Activated CD4-positive, alpha-beta T cell treated with anti-CD3 and anti-CD28 coated beads, Interleukin-10, Interleukin-2, amounts not matched to agents 100 ng/mL and 50 ng/mL, durations not matched to agents 16 hours and 8 hours (primary cell): ENCODE measurements around the gene MYBBP1A.

Experiments
- DNase-seq: peaks from one replicate; pipeline ENCODE4 v3.0.0-alpha.2; 2020

Gene MYBBP1A

DNA sequence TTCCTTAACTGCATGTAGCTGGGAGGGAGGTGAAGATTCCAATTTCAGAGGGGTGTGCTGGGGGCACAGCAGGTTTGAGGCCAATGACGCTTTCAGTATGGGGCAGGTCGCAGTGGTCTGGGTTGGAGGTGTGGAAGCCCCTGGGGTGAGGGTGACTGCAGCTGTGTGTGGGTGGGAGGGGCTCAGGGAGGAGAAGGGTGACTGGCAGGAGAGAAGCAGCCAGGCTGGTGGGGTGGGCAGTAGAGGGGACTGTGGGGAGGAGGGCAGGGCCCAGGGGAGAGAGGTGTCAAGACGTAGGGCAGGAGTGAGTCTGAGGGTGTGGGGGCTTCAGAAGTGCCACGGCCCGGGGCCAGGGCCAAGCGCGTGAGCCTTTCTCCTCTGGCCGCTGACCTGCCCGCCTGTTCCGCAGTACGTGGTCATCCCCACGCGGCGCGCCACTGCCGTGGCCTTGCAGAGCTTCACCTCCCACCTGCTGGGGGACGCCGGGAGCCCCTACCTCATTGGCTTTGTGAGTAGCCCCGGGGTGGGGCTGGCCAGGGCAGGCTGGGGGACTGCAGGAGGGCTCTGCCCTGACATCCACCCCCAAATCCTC lies 19.4 kb downstream of the MYBBP1A start:
- DNase-seq = no peak

DNA sequence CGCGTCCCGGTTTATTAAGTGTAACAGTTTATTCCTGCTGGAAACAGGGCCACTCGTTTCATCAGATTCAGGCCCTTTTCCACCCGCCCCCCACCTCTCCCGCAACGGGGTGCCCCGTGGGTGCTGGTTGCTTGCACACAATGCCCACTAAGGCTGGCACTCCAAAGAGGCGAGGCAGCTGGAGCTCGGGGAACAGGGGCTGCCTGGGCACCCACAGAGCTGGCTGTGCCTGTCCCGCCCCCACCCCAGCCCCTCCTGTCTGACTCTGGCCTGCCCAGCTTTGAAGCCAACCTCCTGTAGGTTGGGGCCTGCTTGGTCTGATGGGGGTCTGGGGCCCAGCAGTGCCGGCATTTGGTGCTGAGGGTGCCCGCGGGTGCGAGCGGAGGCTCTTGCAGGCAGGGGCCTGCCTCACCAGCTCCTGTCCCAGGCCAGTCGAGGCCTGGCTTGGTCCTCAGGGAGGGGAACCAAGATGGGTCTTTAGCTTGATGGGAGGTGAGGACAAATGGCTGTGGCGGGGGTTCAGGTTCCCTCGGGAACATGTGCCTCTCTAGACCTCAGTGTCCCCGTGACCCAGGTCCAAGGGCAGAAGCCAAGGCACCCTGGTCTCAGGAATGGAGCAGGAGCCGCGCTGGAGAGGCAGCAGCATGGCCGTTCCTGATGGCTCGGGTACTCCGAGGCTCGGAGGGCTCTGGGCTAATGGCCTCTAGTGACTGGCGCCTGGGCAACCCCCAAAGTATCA lies 20.1 kb downstream of the MYBBP1A start:
- DNase-seq = no peak

DNA sequence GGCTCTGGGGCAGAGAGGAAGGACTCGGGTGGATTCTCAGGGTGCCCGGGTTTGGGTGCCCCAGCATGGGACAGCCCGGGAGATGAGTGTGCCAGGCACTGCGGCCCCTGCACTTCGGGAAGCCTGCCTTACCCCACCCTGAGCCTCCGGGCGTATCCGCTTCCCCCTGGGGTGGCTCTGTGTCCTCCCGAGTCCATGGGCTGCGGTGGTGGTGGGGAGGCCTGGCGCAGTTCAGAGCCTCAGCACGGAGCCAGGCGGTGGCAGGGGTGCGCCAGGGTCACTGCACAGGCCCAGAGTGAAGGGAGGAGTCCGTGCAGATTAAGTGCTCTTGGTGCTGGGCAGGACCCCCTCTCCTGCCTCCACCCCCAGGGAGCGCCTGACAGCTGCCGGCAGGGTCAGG lies 20.7 kb downstream of the MYBBP1A start:
- no peak for DNase-seq

DNA sequence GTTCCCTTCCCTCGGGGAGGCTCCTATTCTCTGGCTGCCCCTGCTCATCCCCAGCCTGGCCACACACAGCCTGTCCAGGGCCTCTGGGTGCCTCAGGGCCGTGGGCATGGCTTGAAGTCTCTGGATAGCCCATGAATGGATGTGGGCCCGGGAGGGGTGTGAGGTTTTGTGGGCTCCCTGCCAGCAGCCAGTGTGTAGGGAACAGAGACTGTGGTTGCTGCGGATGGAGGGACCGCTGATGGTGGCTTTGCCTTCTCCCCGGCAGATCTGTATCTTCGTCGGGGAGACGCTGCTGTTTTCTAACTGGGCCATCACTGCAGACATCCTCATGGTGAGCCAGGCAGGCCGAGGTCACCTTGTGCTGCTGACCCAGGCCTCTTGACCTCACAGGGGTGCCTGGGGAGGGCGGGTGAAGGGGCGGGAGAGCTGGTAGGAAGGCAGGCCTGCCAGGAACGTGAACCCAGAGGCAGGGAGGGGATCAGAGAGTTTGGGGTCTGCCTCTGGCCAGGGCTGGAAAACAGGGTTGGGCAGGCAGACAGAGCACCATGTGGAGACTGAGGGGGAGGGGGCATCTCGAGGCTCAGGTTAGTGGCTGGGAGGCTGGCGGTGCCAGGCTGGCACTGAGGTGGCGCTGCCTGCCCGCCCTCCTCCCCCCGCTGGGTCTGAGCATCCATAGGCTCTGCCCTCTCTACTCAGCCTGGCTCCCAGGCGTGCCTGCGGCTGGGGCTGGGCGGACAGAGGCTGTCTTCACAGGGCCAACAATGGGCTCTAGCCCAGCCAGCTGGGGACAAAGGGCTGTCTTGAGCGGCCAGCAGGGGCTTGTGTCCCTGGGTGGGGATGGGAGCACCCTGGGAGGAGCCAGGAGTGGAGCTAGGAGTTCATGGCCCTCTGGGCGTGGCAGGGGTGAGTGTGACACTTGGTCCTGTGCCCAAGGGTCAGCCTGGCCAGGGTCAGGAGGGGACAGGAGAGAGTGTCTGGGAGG lies 21.4 kb downstream of the MYBBP1A start:
- DNase-seq = peak; percentile 26

DNA sequence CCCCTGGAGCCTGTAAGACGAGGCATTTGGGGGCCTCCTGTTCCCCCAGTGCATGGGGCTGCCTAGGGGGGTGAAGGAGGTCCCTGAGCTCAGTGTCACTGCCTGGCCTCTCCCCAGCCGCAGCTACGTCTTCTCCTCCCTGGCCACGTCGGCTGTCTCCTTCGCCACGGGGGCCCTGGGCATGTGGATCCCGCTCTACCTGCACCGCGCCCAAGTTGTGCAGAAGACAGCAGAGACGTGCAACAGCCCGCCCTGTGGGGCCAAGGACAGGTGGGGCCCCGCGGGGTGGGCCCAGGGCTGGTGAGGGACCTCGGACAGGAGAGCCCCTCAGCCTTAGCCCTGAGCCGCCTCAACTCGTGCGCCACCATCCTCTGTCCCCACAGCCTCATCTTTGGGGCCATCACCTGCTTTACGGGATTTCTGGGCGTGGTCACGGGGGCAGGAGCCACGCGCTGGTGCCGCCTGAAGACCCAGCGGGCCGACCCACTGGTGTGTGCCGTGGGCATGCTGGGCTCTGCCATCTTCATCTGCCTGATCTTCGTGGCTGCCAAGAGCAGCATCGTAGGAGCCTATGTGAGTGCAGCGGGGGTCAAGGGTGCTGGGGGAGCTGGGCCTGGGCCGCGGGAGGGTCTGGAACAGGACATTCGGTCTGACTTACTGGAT lies 22.2 kb downstream of the MYBBP1A start:
- no peak for DNase-seq

DNA sequence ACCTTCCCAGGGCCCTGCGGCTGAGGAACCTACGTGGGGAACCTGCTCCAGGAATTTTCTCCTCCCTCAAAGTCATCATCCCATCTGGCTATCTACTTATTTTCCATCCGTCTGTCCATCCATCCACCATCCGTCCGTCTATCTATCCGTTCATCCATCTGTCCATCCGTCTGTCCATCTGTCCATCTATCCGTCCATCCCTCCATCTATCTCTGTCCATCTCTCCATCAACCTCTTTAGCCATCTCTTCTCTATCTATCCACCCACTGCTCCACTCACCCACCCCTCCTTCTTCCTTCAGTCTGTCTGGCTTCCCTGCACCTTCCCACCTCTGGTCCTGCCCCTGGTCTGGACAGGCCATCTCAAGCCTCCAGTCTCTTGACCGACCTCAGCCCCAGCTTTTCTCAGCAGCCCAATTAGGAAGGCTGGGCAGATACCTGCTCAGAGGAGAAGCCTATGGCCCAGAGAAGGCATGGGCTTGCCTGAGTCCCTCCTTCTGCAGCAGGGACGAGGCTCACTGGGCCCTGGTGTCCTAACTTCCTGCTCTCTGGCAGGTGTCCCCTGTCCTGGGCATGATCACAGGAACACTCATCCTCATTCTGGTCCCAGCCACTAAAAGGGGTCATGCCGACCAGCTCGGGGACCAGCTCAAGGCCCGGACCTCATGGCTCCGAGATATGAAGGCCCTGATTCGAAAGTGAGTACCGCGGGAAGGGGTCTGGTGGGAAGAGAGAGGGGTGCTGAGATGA lies 23.0 kb downstream of the MYBBP1A start:
- DNase-seq = no peak

DNA sequence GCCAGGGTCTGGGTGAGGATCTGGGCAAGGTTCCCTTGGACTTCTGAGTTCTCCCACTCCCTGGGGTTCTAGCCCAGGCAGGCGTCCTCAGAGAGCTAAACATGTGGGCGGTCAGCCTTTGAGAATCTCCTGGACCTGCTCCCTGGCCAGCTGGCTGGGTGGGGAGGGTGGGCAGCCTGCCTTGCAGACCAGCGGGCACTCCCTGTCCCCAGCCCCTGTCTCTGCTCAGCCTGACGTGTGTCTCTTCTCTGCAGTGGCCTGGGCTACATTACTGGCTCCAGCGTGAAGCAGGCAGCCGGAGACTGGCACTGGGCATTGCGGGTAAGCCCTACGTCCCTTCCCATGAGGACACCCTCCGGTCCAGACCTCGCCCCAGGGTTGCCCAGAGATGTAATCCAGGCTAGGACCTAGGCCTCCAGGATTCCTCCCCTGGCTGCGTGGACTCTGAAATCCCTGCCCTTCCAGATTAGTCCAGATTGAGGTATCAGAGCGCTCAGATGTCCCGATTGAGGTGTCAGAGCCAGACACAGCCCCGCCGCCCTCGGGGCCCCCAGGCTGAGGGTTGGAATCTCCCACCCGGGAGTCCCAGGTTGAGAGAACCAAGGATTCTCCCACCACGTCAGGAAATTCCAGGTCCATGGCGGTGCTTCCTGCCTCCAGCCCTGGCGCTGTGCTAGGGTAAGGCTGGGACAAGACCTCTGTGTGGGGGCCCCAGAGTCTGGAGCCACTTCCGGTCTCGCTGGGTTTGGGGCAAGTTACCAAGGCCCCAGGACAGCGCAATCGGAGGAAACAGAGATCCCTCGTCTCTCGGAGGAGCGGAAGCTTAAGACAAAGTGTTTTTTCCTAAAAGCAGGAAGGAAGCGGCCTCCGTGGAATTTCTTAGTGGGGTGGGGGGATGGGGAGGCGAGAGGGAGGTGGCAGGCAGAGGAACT lies 24.1 kb downstream of the MYBBP1A start:
- no peak for DNase-seq

DNA sequence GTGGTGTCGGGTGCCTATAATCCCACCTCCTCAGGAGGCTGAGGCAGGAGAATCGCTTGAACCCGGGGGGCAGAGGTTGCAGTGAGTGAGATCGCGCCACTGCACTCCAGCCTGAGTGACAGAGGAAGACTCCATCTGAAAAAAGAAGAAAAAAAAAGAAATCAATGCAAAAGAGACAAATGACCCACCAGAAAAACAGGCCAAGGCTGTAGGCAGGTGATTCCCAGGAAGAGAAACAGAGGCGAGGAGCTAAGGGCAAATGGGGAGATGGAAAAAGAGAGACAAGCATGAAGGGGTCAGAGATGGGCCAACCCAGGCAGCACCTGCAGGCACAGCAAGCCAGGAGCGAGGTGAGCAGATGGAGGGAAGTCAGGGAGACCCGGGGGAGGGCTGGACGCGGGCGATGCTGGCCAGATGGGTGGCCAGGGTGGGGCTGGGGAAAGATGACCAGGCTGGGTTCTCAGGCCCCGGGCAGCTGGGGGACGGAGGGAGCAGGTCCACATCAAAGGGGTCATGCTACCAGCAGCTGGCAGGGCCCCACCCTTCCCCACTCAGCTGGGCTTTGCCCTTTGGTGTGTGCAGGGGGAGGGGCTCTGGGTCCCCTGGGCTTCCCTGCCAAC lies 25.5 kb downstream of the MYBBP1A start:
- DNase-seq = no peak

DNA sequence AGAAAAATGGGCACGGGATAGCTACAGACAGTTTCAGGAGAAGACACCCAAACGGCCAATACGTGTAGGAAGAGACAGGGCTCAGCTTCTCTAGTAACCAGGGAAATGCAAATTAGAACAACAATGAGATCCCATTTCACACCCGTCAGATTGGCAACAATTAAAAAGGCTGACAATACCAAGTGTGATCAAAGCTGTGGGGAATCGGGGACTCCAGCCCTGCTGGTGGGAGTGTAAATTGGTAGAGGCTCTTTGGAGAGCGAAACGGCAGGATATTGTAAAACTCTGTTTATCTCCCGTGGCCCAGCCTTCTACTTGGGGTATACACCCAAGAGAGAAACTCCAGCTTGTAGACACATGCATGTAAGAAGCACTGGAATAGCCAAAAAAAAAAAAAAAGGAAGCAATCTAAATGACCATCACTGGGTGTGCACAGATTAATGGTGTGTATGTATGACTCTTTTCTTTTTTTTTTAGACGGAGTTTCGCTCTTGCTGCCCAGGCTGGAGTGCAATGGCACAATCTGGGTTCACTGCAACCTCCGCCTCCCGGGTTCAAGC lies 27.5 kb downstream of the MYBBP1A start:
- no peak for DNase-seq

DNA sequence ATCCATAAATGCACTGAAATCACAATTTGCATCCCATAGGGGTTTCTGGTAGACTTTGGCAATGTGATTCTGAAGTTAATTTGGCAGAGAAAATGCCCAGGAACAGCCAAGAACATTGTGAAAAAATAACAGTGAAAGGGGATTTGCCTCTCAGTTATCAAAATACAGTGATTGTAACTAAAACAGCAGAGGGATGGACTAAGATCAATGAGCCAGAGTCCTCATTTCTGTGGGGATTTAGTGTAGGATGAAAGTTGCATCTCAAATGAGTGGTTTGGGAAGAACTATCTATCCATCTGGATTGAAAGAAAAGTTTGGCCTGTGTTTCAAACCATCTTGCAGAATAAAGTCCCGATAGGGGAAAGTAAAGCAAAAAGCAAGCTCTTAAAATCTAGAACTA lies 28.1 kb downstream of the MYBBP1A start:
- no peak for DNase-seq

DNA sequence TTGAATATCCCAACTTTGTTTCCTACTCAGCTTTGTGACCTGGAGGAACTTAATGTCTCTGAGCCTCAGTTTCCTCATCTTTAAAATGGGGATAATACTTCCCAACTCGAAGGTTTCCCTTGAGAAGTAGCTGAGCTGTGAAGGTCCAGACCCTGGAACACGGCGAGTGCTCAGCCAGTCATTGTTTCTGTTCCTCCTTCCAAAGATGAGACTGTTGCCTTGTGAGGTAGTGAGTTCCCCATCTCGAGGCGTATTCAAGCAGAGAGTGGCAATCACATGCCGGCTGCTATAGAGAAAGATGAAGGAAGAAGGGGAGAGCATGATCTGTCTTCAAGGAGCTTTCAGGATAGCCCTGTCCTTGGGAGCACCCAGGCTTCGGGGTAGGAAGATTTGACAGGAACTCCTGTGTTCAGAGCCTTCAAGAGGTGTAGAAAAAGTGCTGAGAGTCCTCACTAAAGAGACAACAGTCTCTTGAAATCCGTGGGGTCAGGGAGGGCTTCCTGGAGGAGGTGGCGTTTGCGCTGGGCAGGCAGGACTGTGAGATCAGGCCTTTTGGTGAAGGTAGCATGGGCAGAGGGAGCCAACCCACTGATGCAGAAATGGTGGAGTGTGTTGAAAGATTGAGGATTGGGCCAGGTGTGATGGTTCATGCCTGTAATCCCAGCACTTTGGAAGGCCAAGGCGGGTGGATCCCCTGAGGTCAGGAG lies 29.3 kb downstream of the MYBBP1A start:
- DNase-seq = no peak

DNA sequence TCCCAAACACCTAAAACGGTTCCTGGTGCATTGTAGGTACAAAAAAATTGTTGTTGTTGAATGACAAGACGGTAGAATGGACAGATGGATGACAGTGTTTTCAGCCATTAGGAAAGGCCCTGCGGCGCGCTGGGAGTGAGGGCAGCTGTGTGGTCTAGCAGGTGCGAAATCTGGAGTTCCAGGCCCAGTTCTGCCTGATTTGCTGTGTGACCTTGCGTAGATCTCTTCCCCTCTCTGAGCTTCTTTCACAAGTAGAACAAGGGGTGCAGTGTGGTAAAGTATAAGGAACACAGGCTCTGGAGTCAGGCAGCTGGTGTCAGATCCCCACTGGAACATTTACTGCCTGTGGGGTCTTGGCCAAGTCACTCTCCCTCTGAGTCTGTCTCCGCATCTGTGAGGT lies 31.2 kb downstream of the MYBBP1A start:
- DNase-seq = no peak

DNA sequence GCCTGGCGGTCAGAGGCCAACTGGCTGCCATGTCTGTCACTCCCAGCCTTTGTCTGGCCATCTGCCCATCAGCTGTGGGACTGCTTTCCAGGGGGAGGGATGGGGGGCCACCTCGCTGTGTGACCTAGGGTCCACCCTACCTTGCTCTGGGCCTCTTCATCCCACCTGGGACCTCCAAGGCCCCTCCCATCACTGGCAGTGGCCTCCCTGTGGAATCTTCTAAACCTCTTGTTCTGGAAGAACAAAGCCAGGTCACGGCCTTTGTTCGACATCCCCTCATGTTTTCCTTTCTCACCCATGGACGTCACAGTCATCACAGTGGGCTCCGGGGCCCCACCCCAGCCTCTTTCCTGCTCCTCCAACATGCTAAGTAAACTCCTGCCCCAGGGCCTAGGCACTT lies 32.5 kb downstream of the MYBBP1A start:
- no peak for DNase-seq

DNA sequence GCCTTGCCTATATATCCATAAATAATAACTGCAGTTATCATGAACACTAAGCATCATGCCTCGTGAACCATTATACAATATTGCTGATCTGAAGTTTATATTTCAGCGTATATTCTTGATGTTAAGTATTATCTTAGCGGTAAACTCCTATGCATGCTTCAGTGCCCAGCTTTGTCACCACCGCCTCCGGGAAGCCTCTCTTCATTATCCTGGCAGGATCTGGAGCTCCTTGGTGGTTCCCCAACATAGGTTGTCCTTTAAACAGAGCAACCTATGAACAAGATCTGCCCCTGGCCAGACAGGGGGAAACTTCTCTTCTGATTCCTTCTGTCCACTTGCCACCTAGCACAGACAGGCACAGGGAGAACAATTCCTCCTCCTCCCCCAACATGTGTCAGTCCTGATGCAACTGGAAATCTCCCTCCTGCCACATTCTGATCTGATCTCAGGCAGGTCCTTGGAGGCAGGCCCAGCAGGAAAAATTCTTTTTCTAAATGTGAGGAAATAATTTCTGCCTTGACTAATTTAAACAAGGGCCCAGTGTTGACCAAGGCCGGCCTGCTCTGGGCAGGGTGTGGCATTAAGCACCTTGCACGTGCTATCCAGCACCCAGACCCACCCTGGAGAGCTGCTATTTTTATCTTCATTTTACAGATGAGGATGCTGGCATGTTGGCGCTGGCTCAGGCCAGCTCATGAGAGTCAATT lies 34.1 kb downstream of the MYBBP1A start:
- no peak for DNase-seq

DNA sequence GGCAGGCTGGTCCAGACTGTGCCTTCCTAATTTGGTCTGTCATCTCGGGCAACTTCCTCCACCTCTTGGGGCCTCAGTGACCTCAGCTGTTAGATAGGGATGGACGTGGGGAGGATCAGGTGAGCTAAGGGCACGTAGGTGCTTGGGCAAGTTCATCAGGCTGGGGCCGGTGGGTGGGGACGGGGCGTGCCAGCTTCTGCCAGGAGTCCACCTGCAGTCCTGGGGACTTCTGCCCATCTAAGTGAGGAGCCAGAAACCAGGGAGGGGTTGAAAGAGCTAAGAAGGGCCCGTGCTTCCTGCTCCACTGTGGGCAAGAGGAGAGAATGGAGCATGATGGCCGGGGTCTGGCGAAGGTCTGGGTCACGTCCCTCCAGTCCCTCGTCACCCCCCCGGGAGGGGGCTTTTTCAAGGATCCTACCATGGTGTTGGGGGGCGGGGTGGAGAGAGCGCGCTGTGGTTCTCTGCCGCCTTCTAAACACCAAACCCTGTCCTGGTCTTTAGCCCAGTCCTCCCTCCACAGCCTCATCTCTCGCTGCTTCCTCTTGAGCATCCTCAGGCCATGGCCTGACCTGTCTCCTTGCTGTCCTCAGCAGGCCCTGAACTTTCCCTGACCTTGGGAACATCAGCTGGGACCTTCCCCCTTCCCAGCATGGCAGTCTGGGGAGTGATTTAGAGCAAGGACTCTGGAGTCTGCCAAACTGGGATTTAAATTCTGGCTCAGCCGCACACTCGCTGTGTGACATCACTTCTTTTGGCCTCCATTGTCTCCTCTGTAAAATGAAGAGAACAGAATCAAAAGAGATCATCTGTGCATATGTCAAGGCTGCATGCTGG lies 34.9 kb downstream of the MYBBP1A start:
- no peak for DNase-seq

DNA sequence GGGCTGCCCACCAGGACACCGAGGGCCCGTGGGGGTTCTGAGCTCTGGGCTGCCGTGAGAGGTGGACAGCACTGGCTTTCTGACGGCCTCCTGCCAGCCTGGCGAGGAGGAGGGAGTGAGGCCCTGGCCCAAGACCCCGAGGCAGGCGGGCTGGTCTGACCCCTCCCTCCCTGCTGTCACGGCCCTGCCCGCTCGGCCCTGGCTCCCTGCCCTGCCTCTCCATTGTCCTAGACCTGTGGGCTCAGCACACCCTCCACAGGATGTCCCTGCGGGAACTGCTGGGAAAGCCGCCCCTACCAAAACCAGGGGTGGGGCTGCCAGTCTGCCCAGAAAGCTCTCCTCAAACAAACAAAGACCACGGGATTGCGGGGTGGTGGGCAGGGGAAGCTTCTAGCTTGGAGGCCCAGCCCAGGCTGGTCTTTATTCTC lies 35.8 kb downstream of the MYBBP1A start:
- DNase-seq = no peak

DNA sequence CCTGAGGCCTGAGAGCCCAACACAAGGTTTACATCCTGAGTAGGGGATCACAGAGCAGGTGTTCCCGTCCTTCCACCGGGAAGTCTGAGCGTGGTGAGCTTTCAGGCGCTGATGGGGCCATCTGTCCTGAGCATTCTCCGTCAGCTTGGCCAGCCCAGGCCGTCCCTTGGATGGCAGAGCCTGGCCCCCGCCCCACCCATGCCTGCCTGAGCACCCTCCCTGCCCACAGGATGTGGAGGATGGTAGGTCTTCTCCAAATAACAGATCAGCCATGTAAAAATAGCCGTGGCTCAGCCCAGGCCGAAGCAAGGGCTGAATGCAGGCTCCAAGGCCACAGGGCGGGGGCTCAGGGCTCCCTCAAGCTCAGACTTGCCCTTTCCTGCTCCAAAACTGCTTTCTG lies 36.3 kb downstream of the MYBBP1A start:
- DNase-seq = no peak

DNA sequence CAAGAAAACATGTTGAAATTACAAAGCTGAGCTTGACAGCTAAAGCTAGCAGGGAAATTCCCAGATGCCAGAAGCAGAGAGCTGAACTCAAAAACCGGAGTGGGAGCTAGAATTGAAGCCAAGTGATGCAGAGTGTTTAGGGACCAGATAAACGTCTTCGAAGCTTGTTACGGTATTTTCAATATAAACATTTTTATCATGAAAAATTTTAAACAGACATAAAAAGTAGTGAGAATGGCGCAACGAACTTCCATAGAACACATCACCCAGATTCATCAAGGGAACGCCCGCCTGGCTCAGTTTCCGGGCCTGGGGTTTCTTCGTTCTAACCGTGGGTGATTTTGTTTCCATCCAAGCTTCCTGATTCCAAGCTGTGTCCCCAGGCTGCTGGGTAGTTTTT lies 38.4 kb downstream of the MYBBP1A start:
- no peak for DNase-seq
